WTC11 (cell line): ENCODE measurements around the gene AKAP13.

Experiments
- CREB1 ChIP-seq: sonication (generic); formaldehyde crosslinking; IDR thresholded peaks from 2 replicates; pipeline ENCODE4 v1.8.0; 2023; ENCODE audit warnings: mild to moderate bottlenecking, missing genetic modification reagents
- ELF4 ChIP-seq: sonication (generic); formaldehyde crosslinking; IDR thresholded peaks from 2 replicates; pipeline ENCODE4 v1.8.1; 2022; ENCODE audit warnings: low read depth, mild to moderate bottlenecking, moderate library complexity, missing genetic modification reagents

DNA sequence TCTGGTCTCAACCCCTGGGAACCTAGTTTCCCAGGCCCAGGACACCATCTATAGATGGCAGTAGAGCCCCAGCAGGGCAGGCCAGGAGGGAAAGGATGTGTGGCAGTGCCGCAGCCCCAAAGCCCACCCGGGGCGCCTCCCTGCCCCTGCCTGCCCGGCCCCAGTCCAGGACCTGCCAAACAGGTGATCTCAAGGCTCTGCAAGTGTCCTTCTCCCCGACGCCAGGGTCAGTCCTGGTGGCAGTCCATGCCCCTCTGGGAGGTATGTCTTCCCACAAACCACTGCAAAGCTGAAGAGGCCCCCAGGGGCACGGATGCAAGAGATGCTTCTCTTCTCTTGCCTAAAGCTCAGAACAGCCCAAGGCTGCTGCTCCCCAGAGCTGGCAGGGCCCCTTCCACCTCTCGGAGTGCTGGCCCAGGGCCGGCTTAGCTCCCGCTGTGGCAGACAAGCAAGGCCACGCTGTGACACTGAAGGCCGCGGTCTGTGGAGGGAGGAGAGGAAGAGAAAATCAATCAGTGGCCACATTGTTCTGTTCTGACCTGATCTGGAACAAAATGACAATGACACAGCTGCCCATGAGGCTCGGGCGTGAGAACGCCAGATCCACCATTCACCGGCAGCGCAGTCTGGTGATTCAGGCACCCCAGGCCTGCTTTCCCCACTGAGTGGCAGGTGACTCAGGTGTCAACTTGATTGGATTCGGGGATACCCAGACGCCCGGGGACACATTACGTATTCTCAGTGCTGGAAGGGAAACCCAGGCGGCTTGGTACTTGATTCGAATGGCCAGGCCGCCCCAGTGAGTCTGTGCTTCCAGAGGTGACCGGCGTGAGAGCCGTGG is 380.3 kb downstream of the AKAP13 start:
- TF ChIP-seq ELF4 (CRISPR knock-in tag) (no peak), CREB1 (no peak)
